Measurements from ENCODE around the gene DPYSL3.
"Not testable (repeated sequence)": the region's sequence is repeated elsewhere in the genome, so short reads cannot be mapped to it uniquely, and the experiment has no call there.

Gene DPYSL3

GRCh38 chr5:147509710-147510651, at the start of gene DPYSL3:
Gene DPYSL3 (minus strand): TSS chr5:147510068. CDS start chr5:147509858, 210 bp downstream.
- no peak for DNase-seq

- DNase-seq, result no peak
Measured at GRCh38 chr5:147558826-147559225, 49.0 kb upstream of the DPYSL3 start.

GRCh38 chr5:147557876-147558745, 48.2 kb upstream of the DPYSL3 start:
- DNase-seq, result no peak

- DNase-seq, result no peak
Measured at GRCh38 chr5:147555176-147555575, 45.3 kb upstream of the DPYSL3 start.

GRCh38 chr5:147554261-147554817, 44.5 kb upstream of the DPYSL3 start:
- DNase-seq, result no peak

- not testable (repeated sequence) for DNase-seq
Measured at GRCh38 chr5:147553817-147554216, 43.9 kb upstream of the DPYSL3 start.

GRCh38 chr5:147552897-147553296, 43.0 kb upstream of the DPYSL3 start:
- no peak for DNase-seq

GRCh38 chr5:147551677-147552076, 41.8 kb upstream of the DPYSL3 start:
- DNase-seq, result no peak

GRCh38 chr5:147547730-147548129, 37.9 kb upstream of the DPYSL3 start:
- DNase-seq, result no peak

- no peak for DNase-seq
Measured at GRCh38 chr5:147544556-147544955, 34.7 kb upstream of the DPYSL3 start.

GRCh38 chr5:147539053-147539452, 29.2 kb upstream of the DPYSL3 start:
- DNase-seq, result no peak

GRCh38 chr5:147538236-147538635, 28.4 kb upstream of the DPYSL3 start:
- DNase-seq, result no peak

GRCh38 chr5:147534172-147534951, 24.5 kb upstream of the DPYSL3 start:
- no peak for DNase-seq

GRCh38 chr5:147532156-147532555, 22.3 kb upstream of the DPYSL3 start:
- DNase-seq, result no peak

- no peak for DNase-seq
Measured at GRCh38 chr5:147530530-147531389, 20.9 kb upstream of the DPYSL3 start.

GRCh38 chr5:147523069-147523468, 13.2 kb upstream of the DPYSL3 start:
- DNase-seq, result no peak

GRCh38 chr5:147522435-147522834, 12.6 kb upstream of the DPYSL3 start:
- DNase-seq, result no peak

- no peak for DNase-seq
Measured at GRCh38 chr5:147520450-147520849, 10.6 kb upstream of the DPYSL3 start.

- DNase-seq, result no peak
Measured at GRCh38 chr5:147519380-147519779, 9.5 kb upstream of the DPYSL3 start.

- no peak for DNase-seq
Measured at GRCh38 chr5:147517383-147517782, 7.5 kb upstream of the DPYSL3 start.

- no peak for DNase-seq
Measured at GRCh38 chr5:147515269-147515668, 5.4 kb upstream of the DPYSL3 start.
